Ishikawa (cell line): ENCODE measurements around the gene VPS39.

Experiments used
- CEBPB ChIP-seq: IDR thresholded peaks from 2 replicates; pipeline ENCODE4 v1.6.1; 2012
- CREB1 ChIP-seq: IDR thresholded peaks from 2 replicates; pipeline ENCODE4 v1.6.1; 2012; ENCODE audit warnings: low read depth
- EGR1 ChIP-seq: IDR thresholded peaks from 2 replicates; pipeline ENCODE4 v1.6.1; 2012
- EP300 ChIP-seq: IDR thresholded peaks from 2 replicates; pipeline ENCODE4 v1.6.1; 2012; ENCODE audit warnings: borderline replicate concordance
- MAX ChIP-seq: IDR thresholded peaks from 2 replicates; pipeline ENCODE4 v1.6.1; 2012
- NFIC ChIP-seq: IDR thresholded peaks from 2 replicates; pipeline ENCODE4 v1.6.1; 2012
- RAD21 ChIP-seq: IDR thresholded peaks from 2 replicates; pipeline ENCODE4 v1.6.1; 2012; ENCODE audit warnings: low read depth
- TAF1 ChIP-seq: IDR thresholded peaks from 2 replicates; pipeline ENCODE4 v1.6.1; 2012; ENCODE audit warnings: low read depth, mild to moderate bottlenecking
- TCF12 ChIP-seq: IDR thresholded peaks from 2 replicates; pipeline ENCODE4 v1.6.1; 2012; ENCODE audit warnings: low read depth
- TEAD4 ChIP-seq: IDR thresholded peaks from 2 replicates; pipeline ENCODE4 v1.6.1; 2012
- USF1 ChIP-seq: IDR thresholded peaks from 2 replicates; pipeline ENCODE4 v1.6.1; 2012
- YY1 ChIP-seq: IDR thresholded peaks from 2 replicates; pipeline ENCODE4 v1.6.1; 2012; ENCODE audit warnings: low read depth
- TF ChIP-seq, protein P1 (sequence below): IDR thresholded peaks from 2 replicates; pipeline ENCODE4 v1.6.1; 2012; ENCODE audit warnings: low read depth, mild to moderate bottlenecking

DNA sequence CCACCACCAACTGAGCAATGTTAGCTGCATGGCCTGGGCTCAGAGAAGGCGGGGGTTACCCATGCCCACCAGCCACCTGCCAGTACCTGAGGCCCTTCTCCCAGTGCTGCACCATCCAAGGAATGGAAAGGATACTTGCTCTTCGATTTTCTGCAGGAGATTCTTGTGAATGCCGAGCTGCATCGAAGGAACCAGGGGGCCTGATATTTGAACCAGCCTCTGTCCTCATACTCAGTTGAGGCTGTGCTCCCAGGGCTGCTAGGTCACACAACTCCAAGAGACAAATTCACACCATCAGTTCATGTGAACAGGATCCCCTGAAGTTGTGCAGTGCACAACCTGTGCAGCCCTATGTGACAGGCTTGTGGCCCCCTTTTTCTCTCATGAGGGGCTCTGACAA lies 69.7 kb downstream of the VPS39 start:
- no peak for TF ChIP-seq RAD21
- TF ChIP-seq EGR1, result no peak
- TF ChIP-seq YY1, result no peak
- no peak for TF ChIP-seq MAX
- no peak for TF ChIP-seq CREB1
- TF ChIP-seq TAF1, result no peak
- no peak for TF ChIP-seq CEBPB
- no peak for TF ChIP-seq NFIC
- no peak for TF ChIP-seq USF1
- TF ChIP-seq TEAD4, result no peak
- TF ChIP-seq, protein P1, sequence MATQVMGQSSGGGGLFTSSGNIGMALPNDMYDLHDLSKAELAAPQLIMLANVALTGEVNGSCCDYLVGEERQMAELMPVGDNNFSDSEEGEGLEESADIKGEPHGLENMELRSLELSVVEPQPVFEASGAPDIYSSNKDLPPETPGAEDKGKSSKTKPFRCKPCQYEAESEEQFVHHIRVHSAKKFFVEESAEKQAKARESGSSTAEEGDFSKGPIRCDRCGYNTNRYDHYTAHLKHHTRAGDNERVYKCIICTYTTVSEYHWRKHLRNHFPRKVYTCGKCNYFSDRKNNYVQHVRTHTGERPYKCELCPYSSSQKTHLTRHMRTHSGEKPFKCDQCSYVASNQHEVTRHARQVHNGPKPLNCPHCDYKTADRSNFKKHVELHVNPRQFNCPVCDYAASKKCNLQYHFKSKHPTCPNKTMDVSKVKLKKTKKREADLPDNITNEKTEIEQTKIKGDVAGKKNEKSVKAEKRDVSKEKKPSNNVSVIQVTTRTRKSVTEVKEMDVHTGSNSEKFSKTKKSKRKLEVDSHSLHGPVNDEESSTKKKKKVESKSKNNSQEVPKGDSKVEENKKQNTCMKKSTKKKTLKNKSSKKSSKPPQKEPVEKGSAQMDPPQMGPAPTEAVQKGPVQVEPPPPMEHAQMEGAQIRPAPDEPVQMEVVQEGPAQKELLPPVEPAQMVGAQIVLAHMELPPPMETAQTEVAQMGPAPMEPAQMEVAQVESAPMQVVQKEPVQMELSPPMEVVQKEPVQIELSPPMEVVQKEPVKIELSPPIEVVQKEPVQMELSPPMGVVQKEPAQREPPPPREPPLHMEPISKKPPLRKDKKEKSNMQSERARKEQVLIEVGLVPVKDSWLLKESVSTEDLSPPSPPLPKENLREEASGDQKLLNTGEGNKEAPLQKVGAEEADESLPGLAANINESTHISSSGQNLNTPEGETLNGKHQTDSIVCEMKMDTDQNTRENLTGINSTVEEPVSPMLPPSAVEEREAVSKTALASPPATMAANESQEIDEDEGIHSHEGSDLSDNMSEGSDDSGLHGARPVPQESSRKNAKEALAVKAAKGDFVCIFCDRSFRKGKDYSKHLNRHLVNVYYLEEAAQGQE, result no peak
- no peak for TF ChIP-seq EP300
- TF ChIP-seq TCF12, result no peak
